Right lung (tissue), 10 donors: ENCODE results near the gene DHPS. TPM values are rescaled to one million over a fixed set of nuclear protein-coding genes. Genes with fewer than 3 reads are reported as not detected.
"Not testable (repeated sequence)": the region's sequence is repeated elsewhere in the genome, so short reads cannot be mapped to it uniquely, and the experiment has no call there.

Experiments
- DNase-seq, 2 donors: peaks; one replicate each; pipeline ENCODE4 v3.0.0-alpha.2; 2013
- long read RNA-seq, 8 donors: transcript quantifications; one replicate each; lab custom pipeline, GENCODE V29; 2026
- polyA plus RNA-seq, 5 donors: library from polyadenylated mRNA; unstranded; fragments of 120-200 nt; gene quantifications; one replicate each; pipeline versions ENCODE4 v1.2.1 to v1.2.3, GENCODE V29; 2013; ENCODE audit warnings: inconsistent platforms in 1 of 5, low replicate concordance in 1 of 5; ENCODE audit not compliant: insufficient read length in 5 of 5, insufficient read depth in 1 of 5

Gene DHPS
- 10 to 100 TPM; 77.1 to 96.0 (median 87.7) TPM for polyA plus RNA-seq
- long read RNA-seq, donor 1, transcript DHPS-201 (9 exons, 1,363 nt) = major isoform, 32 of 49 reads
- long read RNA-seq, donor 1, transcript DHPS-218 (2 exons, 1,085 nt) = minor isoform, 6 of 49 reads
- long read RNA-seq, donor 1, partial matches to known transcripts = 5 of 49 reads
- long read RNA-seq, donor 1, other reads (novel, unspliced or antisense) = 0 of 49 reads
- long read RNA-seq, donor 2, transcript DHPS-201 (9 exons, 1,363 nt) = major isoform, 15 of 20 reads
- long read RNA-seq, donor 2, partial matches to known transcripts = 0 of 20 reads
- long read RNA-seq, donor 2, other reads (novel, unspliced or antisense) = 0 of 20 reads
- long read RNA-seq, donor 3, transcript DHPS-201 (9 exons, 1,363 nt) = major isoform, 13 of 24 reads
- long read RNA-seq, donor 3, transcript DHPS-218 (2 exons, 1,085 nt) = minor isoform, 7 of 24 reads
- long read RNA-seq, donor 3, partial matches to known transcripts = 0 of 24 reads
- long read RNA-seq, donor 3, other reads (novel, unspliced or antisense) = 0 of 24 reads
- long read RNA-seq, donor 4, transcript DHPS-201 (9 exons, 1,363 nt) = major isoform, 8 of 18 reads
- long read RNA-seq, donor 4, transcript DHPS-218 (2 exons, 1,085 nt) = minor isoform, 7 of 18 reads
- long read RNA-seq, donor 4, partial matches to known transcripts = 0 of 18 reads
- long read RNA-seq, donor 4, other reads (novel, unspliced or antisense) = 0 of 18 reads
- long read RNA-seq, donor 5, transcript DHPS-218 (2 exons, 1,085 nt) = minor isoform, 5 of 42 reads
- long read RNA-seq, donor 5, transcript DHPS-201 (9 exons, 1,363 nt) = major isoform, 29 of 42 reads
- long read RNA-seq, donor 5, partial matches to known transcripts = 0 of 42 reads
- long read RNA-seq, donor 5, other reads (novel, unspliced or antisense) = 0 of 42 reads
- long read RNA-seq, donor 6, transcript DHPS-221 (8 exons, 1,176 nt) = minor isoform, 6 of 40 reads
- long read RNA-seq, donor 6, transcript DHPS-218 (2 exons, 1,085 nt) = minor isoform, 10 of 40 reads
- long read RNA-seq, donor 6, transcript DHPS-201 (9 exons, 1,363 nt) = major isoform, 23 of 40 reads
- long read RNA-seq, donor 6, partial matches to known transcripts = 0 of 40 reads
- long read RNA-seq, donor 6, other reads (novel, unspliced or antisense) = 0 of 40 reads
- long read RNA-seq, donor 7, transcript DHPS-218 (2 exons, 1,085 nt) = minor isoform, 5 of 30 reads
- long read RNA-seq, donor 7, transcript DHPS-201 (9 exons, 1,363 nt) = major isoform, 22 of 30 reads
- long read RNA-seq, donor 7, partial matches to known transcripts = 0 of 30 reads
- long read RNA-seq, donor 7, other reads (novel, unspliced or antisense) = 0 of 30 reads
- long read RNA-seq, donor 8, transcript DHPS-201 (9 exons, 1,363 nt) = major isoform, 10 of 16 reads
- long read RNA-seq, donor 8, partial matches to known transcripts = 0 of 16 reads
- long read RNA-seq, donor 8, other reads (novel, unspliced or antisense) = 0 of 16 reads

- DNase-seq = peak; percentile 94 to 95
Observed at GRCh38 chr19:12681074-12681987, at the start of gene DHPS. Gene DHPS, minus strand, starts transcription at chr19:12681880. Its CDS starts 114 bp downstream, at chr19:12681766.

- DNase-seq = no peak
Observed at GRCh38 chr19:12731337-12731736, 49.7 kb upstream of the DHPS start.

- DNase-seq = no peak
Observed at GRCh38 chr19:12730064-12730463, 48.4 kb upstream of the DHPS start.

- DNase-seq = no peak
Observed at GRCh38 chr19:12727745-12728433, 46.2 kb upstream of the DHPS start.

- DNase-seq = no peak
Observed at GRCh38 chr19:12726988-12727316, 45.3 kb upstream of the DHPS start.

GRCh38 chr19:12725612-12726011 is 43.9 kb upstream of the DHPS start:
- not testable (repeated sequence) for DNase-seq

GRCh38 chr19:12723641-12724426 is 42.2 kb upstream of the DHPS start, which contains the start of gene TNPO2:
Gene TNPO2, minus strand, starts transcription at chr19:12723932. Its CDS starts 2,955 bp downstream, at chr19:12720977.
- DNase-seq = peak; percentile 36 to 55

- no peak for DNase-seq
Observed at GRCh38 chr19:12723381-12723640, 41.6 kb upstream of the DHPS start.

GRCh38 chr19:12722566-12723380 is 41.1 kb upstream of the DHPS start:
- DNase-seq = peak; percentile 96

- peak; percentile 77 to 80 for DNase-seq
Observed at GRCh38 chr19:12721656-12722565, 40.2 kb upstream of the DHPS start.

- DNase-seq = no peak
Observed at GRCh38 chr19:12720851-12721655, 39.4 kb upstream of the DHPS start.

- DNase-seq = no peak
Observed at GRCh38 chr19:12720296-12720695, 38.6 kb upstream of the DHPS start.

- DNase-seq = no peak
Observed at GRCh38 chr19:12715929-12716328, 34.2 kb upstream of the DHPS start.

GRCh38 chr19:12715102-12715501 is 33.4 kb upstream of the DHPS start:
- DNase-seq = no peak

GRCh38 chr19:12713304-12713703 is 31.6 kb upstream of the DHPS start:
- not testable (repeated sequence) for DNase-seq

GRCh38 chr19:12712077-12712476 is 30.4 kb upstream of the DHPS start:
- not testable (repeated sequence) for DNase-seq
